Progenitor cell of endocrine pancreas (in vitro differentiated cells): ENCODE data around the gene CBARP. TPM values are rescaled to one million over a fixed set of nuclear protein-coding genes. Genes with fewer than 3 reads are reported as not detected.
"Not testable (repeated sequence)": the region's sequence is repeated elsewhere in the genome, so short reads cannot be mapped to it uniquely, and the experiment has no call there.

Experiments
- DNase-seq: peaks from one replicate; pipeline ENCODE4 v3.0.0; 2021; ENCODE audit warnings: low spot score; ENCODE audit not compliant: unreplicated experiment
- H3K27ac Mint-ChIP-seq: 2 replicates; pipeline ENCODE4 v1.8.0; 2021; ENCODE audit warnings: mild to moderate bottlenecking, moderate library complexity, mixed read lengths
- H3K27me3 Mint-ChIP-seq: 2 replicates; pipeline ENCODE4 v1.8.0; 2021; ENCODE audit warnings: mixed read lengths
- H3K36me3 Mint-ChIP-seq: 2 replicates; pipeline ENCODE4 v1.8.0; 2022; ENCODE audit warnings: mixed read lengths; ENCODE audit not compliant: insufficient read depth
- H3K4me1 Mint-ChIP-seq: 2 replicates; pipeline ENCODE4 v1.8.0; 2021; ENCODE audit warnings: low read depth, mixed read lengths
- H3K4me3 Mint-ChIP-seq: 2 replicates; pipeline ENCODE4 v1.8.0; 2021; ENCODE audit warnings: low read depth, mild to moderate bottlenecking, moderate library complexity, mixed read lengths
- H3K9me3 Mint-ChIP-seq: 2 replicates; pipeline ENCODE4 v1.8.0; 2021; ENCODE audit warnings: low read depth, mixed read lengths
- total RNA-seq: library from RNA; stranded (reverse); gene quantifications from 2 replicates; pipeline ENCODE4 v1.2.1, GENCODE V29; 2021
- TF ChIP-seq, protein P1 (sequence below): fragments of 200-600 bp; sonication (generic); IDR thresholded peaks from one replicate; pipeline ENCODE4 v1.5.0; 2021; ENCODE audit warnings: antibody characterized with exemption, mild to moderate bottlenecking; ENCODE audit not compliant: unreplicated experiment

CBARP gene
- total RNA-seq, 1 donor from 2014 or later: 13.0 TPM

DNA sequence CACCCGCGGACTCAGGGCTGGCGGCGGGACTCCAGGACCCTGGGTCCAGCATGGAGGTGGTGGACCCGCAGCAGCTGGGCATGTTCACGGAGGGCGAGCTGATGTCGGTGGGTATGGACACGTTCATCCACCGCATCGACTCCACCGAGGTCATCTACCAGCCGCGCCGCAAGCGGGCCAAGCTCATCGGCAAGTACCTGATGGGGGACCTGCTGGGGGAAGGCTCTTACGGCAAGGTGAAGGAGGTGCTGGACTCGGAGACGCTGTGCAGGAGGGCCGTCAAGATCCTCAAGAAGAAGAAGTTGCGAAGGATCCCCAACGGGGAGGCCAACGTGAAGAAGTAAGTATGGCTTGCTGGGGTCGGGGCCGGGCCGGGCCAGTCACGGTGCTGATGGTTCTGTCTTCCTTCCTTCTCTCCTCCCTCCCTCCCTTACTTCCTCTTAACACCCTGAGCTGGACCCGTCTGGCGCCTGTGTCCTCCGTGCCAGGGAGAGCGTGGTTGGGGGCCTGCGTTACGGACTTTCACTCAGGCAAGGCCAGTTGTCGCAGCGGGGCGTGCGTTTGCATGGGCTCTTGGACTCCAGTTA, 30.8 kb downstream of the CBARP start:
- H3K27ac Mint-ChIP-seq: peak overlapping the region; percentile 82
- TF ChIP-seq, protein P1, sequence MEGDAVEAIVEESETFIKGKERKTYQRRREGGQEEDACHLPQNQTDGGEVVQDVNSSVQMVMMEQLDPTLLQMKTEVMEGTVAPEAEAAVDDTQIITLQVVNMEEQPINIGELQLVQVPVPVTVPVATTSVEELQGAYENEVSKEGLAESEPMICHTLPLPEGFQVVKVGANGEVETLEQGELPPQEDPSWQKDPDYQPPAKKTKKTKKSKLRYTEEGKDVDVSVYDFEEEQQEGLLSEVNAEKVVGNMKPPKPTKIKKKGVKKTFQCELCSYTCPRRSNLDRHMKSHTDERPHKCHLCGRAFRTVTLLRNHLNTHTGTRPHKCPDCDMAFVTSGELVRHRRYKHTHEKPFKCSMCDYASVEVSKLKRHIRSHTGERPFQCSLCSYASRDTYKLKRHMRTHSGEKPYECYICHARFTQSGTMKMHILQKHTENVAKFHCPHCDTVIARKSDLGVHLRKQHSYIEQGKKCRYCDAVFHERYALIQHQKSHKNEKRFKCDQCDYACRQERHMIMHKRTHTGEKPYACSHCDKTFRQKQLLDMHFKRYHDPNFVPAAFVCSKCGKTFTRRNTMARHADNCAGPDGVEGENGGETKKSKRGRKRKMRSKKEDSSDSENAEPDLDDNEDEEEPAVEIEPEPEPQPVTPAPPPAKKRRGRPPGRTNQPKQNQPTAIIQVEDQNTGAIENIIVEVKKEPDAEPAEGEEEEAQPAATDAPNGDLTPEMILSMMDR: no peak
- H3K27me3 Mint-ChIP-seq: no peaks in the 10 kb centered on the region
- H3K9me3 Mint-ChIP-seq: no peaks in the 10 kb centered on the region
- H3K4me3 Mint-ChIP-seq: peak overlapping the region; percentile 81
- peaks cover 18% of the 10 kb centered on the region for H3K4me1 Mint-ChIP-seq
- DNase-seq: no peak
- H3K36me3 Mint-ChIP-seq: peaks cover 4% of the 10 kb centered on the region

- H3K4me3 Mint-ChIP-seq: peak overlapping the region; percentile 81
- H3K9me3 Mint-ChIP-seq: no peaks in the 10 kb centered on the region
- no peak for DNase-seq
- peaks cover 1% of the 10 kb centered on the region for H3K36me3 Mint-ChIP-seq
- peak overlapping the region; percentile 43 for H3K27ac Mint-ChIP-seq
- no peaks in the 10 kb centered on the region for H3K27me3 Mint-ChIP-seq
- TF ChIP-seq, protein P1: no peak
- H3K4me1 Mint-ChIP-seq: peaks cover 17% of the 10 kb centered on the region
These were observed 31.5 kb downstream of the CBARP start for GRCh38 chr19:1206150-1206863.

GRCh38 chr19:1205114-1206099, 32.4 kb downstream of the CBARP start, which contains the start of gene STK11:
STK11 (plus strand) TSS chr19:1205778; CDS start chr19:1206914, 1,136 bp downstream.
- DNase-seq: peak; percentile 99
- Mint-ChIP-seq H3K4me3 (peak within 1 kb of the TSS; percentile 81), H3K36me3 (peaks cover 1% of the 10 kb centered on the region), H3K27me3 (no peaks in the 10 kb centered on the region), H3K27ac (peak within 1 kb of the TSS; percentile 43), H3K9me3 (no peaks in the 10 kb centered on the region), H3K4me1 (peaks cover 17% of the 10 kb centered on the region)
- TF ChIP-seq, protein P1: no peak

DNA sequence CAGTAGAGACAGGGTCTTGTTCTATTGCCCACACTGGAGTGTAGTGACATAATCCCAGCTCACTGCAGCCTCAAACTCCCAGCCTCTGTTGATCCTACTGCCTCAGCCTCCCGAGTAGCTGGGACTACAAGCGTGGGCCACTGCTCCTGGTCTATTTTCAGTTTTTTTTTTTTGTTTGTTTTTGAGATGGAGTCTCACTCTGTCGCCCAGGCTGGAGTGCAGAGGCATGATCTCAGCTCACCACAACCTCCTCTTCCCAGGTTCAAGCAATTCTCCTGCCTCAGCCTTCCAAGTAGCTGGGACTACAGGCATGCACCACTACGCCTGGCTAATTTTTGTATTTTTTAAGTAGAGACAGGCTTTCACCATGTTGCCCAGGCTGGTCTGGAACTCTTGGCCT, 37.2 kb downstream of the CBARP start:
- not testable (repeated sequence) for H3K36me3 Mint-ChIP-seq, H3K27me3 Mint-ChIP-seq, H3K4me1 Mint-ChIP-seq, H3K9me3 Mint-ChIP-seq, DNase-seq, H3K4me3 Mint-ChIP-seq, H3K27ac Mint-ChIP-seq

DNA sequence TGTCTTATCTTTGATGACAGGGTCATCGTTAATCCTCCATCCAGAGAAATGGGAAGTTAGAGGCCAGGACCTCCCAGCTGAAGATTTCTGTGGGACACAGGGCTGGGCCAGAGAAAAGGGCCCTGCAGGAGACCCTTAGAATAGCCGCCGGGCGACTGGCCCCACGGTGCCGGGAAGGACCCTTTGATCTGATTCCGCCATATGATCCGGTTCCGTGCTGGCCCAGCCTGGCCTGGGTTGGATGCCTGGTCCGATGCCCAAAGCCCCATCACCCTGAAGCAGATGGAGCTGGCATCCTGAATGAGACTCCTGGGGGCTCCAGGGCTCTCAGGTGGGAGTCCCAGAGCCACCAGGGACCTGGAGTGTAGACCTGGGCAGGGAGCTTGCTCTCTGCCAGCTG, 38.3 kb downstream of the CBARP start:
- DNase-seq: no peak
- Mint-ChIP-seq H3K9me3 (no peaks in the 10 kb centered on the region), H3K27ac (no peak overlapping the region), H3K4me1 (no peaks in the 10 kb centered on the region), H3K36me3 (no peaks in the 10 kb centered on the region), H3K27me3 (no peaks in the 10 kb centered on the region), H3K4me3 (no peak overlapping the region)
- TF ChIP-seq, protein P1: no peak
